ENCODE measurements around the gene POLQ.
"Not testable (repeated sequence)": the region's sequence is repeated elsewhere in the genome, so short reads cannot be mapped to it uniquely, and the experiment has no call there.

The POLQ gene

GRCh38 chr3:121514496-121514895, 31.3 kb downstream of the POLQ start:
- no peak for DNase-seq (ENCODE audit: low read depth in 4 of 4, low spot score in 1 of 4)

GRCh38 chr3:121508389-121508788, 37.4 kb downstream of the POLQ start:
- no peak for DNase-seq (ENCODE audit: low read depth in 4 of 4, low spot score in 1 of 4)

GRCh38 chr3:121505256-121505655, 40.5 kb downstream of the POLQ start:
- DNase-seq (ENCODE audit: low read depth in 4 of 4, low spot score in 1 of 4): no peak

- DNase-seq (ENCODE audit: low read depth in 4 of 4, low spot score in 1 of 4): no peak
These were observed 41.2 kb downstream of the POLQ start for GRCh38 chr3:121504618-121505017.

- no peak for DNase-seq (ENCODE audit: low read depth in 4 of 4, low spot score in 1 of 4)
These were observed 49.0 kb downstream of the POLQ start for GRCh38 chr3:121496786-121497185.

GRCh38 chr3:121493431-121493830, 52.4 kb downstream of the POLQ start:
- no peak for DNase-seq (ENCODE audit: low read depth in 4 of 4, low spot score in 1 of 4)

GRCh38 chr3:121491683-121492320, 54.0 kb downstream of the POLQ start:
- no peak for DNase-seq (ENCODE audit: low read depth in 4 of 4, low spot score in 1 of 4)

GRCh38 chr3:121490161-121490560, 55.6 kb downstream of the POLQ start:
- DNase-seq (ENCODE audit: low read depth in 4 of 4, low spot score in 1 of 4): no peak

- DNase-seq (ENCODE audit: low read depth in 4 of 4, low spot score in 1 of 4): no peak
These were observed 57.2 kb downstream of the POLQ start for GRCh38 chr3:121488628-121489027.

GRCh38 chr3:121483290-121483689, 62.5 kb downstream of the POLQ start:
- DNase-seq (ENCODE audit: low read depth in 4 of 4, low spot score in 1 of 4): no peak

GRCh38 chr3:121482660-121483059, 63.1 kb downstream of the POLQ start:
- DNase-seq (ENCODE audit: low read depth in 4 of 4, low spot score in 1 of 4): no peak

GRCh38 chr3:121481106-121481880, 64.5 kb downstream of the POLQ start:
- DNase-seq (ENCODE audit: low read depth in 4 of 4, low spot score in 1 of 4): no peak

GRCh38 chr3:121477589-121477988, 68.2 kb downstream of the POLQ start:
- DNase-seq (ENCODE audit: low read depth in 4 of 4, low spot score in 1 of 4): no peak

- DNase-seq (ENCODE audit: low read depth in 4 of 4, low spot score in 1 of 4): no peak
These were observed 72.8 kb downstream of the POLQ start for GRCh38 chr3:121473001-121473400.

GRCh38 chr3:121467085-121467484, 78.7 kb downstream of the POLQ start:
- no peak for DNase-seq (ENCODE audit: low read depth in 4 of 4, low spot score in 1 of 4)

GRCh38 chr3:121463745-121464144, 82.0 kb downstream of the POLQ start:
- no peak for DNase-seq (ENCODE audit: low read depth in 4 of 4, low spot score in 1 of 4)

GRCh38 chr3:121462565-121462964, 83.2 kb downstream of the POLQ start:
- DNase-seq (ENCODE audit: low read depth in 4 of 4, low spot score in 1 of 4): no peak

GRCh38 chr3:121451752-121452151, 94.0 kb downstream of the POLQ start:
- DNase-seq (ENCODE audit: low read depth in 4 of 4, low spot score in 1 of 4): not testable (repeated sequence)

- DNase-seq (ENCODE audit: low read depth in 4 of 4, low spot score in 1 of 4): no peak
These were observed 102.3 kb downstream of the POLQ start for GRCh38 chr3:121443456-121443855.

GRCh38 chr3:121436641-121437040, 109.1 kb downstream of the POLQ start:
- DNase-seq (ENCODE audit: low read depth in 4 of 4, low spot score in 1 of 4): no peak

- no peak for DNase-seq (ENCODE audit: low read depth in 4 of 4, low spot score in 1 of 4)
These were observed 109.7 kb downstream of the POLQ start for GRCh38 chr3:121436074-121436473.

GRCh38 chr3:121431726-121432517, 113.9 kb downstream of the POLQ start:
- peak in 3 of 4 experiments; percentile 5 to 17 (median 8) for DNase-seq (ENCODE audit: low read depth in 4 of 4, low spot score in 1 of 4)

Measured in stimulated activated CD4-positive, alpha-beta T cell treated with anti-CD3 and anti-CD28 coated beads, Interleukin-1b, Interleukin-23, amount 100 ng/mL, for 24 hours (primary cell).